ENCODE measurements around the gene MDM2. TPM values are rescaled to one million over a fixed set of nuclear protein-coding genes. Genes with fewer than 3 reads are reported as not detected.

Gene MDM2
- polyA plus RNA-seq, 2 of the 4 experiments (the other 2 are of a cell fraction) = 40.3 to 96.4 TPM

DNA sequence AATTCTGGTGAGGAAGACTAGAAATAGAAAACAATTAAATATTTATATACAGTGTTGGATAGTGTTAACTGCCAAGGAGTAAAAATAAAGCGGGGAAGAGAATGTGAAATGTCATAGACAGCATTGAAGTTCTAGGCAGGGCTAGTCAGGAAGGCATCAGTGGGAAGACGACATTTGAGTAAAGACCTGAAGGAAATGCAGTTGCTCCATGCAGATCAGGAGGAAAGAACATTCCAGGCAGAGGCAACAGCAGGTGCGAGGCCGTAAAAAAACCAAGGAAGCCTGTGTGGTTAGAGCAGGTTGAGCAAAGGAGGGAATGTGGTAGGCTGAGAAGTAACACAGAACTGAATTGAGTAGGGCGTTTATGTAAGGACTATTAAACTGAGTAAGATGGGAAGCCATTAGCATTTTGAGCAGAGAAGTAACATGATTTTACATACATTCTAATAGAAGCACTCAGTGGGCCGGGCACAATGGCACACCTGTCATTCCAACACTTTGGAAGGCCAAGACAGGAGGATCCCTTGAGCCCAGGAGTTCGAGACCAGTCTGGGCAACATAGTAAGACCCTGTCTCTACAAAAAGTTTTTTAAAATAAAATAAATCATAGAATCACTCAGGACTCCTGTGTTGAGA is 47.1 kb upstream of the MDM2 start:
- Histone ChIP-seq H3K4me1 (no peaks in the 10 kb centered on the region), H3K4me3 (no peak overlapping the region), H3K4me2 (no peak overlapping the region), H3K9me3 (no peaks in the 10 kb centered on the region), H3K27ac (no peak overlapping the region)
- TF ChIP-seq RNF2 (IDR thresholded peaks at IDR 0.05; ENCODE audit: borderline replicate concordance, low read depth) (no peak), EP300 (IDR thresholded peaks at IDR 0.05) (no peak), KDM5A (IDR thresholded peaks at IDR 0.05) (no peak), ZSCAN20 (CRISPR knock-in tag; IDR thresholded peaks at IDR 0.05) (no peak), ESRRA (IDR thresholded peaks at IDR 0.05; ENCODE audit: borderline replicate concordance, low read length) (no peak), TP53 (CRISPR knock-in tag; IDR thresholded peaks at IDR 0.05) (no peak), MAZ (IDR thresholded peaks at IDR 0.05; ENCODE audit: borderline replicate concordance, low read depth, low read length) (no peak), RCOR1 (IDR thresholded peaks at IDR 0.05; ENCODE audit: low read depth, low read length) (no peak), RAD21 (conservative IDR thresholded peaks at IDR 0.05 in 1 of 2, IDR thresholded peaks at IDR 0.05 in 1 of 2) (no peak), POLR2AphosphoS2 (conservative IDR thresholded peaks at IDR 0.05; ENCODE audit: low read length) (no peak), JUN (IDR thresholded peaks at IDR 0.05) (no peak)
- TF ChIP-seq, protein P1, sequence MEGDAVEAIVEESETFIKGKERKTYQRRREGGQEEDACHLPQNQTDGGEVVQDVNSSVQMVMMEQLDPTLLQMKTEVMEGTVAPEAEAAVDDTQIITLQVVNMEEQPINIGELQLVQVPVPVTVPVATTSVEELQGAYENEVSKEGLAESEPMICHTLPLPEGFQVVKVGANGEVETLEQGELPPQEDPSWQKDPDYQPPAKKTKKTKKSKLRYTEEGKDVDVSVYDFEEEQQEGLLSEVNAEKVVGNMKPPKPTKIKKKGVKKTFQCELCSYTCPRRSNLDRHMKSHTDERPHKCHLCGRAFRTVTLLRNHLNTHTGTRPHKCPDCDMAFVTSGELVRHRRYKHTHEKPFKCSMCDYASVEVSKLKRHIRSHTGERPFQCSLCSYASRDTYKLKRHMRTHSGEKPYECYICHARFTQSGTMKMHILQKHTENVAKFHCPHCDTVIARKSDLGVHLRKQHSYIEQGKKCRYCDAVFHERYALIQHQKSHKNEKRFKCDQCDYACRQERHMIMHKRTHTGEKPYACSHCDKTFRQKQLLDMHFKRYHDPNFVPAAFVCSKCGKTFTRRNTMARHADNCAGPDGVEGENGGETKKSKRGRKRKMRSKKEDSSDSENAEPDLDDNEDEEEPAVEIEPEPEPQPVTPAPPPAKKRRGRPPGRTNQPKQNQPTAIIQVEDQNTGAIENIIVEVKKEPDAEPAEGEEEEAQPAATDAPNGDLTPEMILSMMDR (IDR thresholded peaks at IDR 0.05) = no peak
- TF ChIP-seq, protein P2, sequence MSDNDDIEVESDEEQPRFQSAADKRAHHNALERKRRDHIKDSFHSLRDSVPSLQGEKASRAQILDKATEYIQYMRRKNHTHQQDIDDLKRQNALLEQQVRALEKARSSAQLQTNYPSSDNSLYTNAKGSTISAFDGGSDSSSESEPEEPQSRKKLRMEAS (IDR thresholded peaks at IDR 0.05) = no peak
- TF ChIP-seq, protein P3, sequence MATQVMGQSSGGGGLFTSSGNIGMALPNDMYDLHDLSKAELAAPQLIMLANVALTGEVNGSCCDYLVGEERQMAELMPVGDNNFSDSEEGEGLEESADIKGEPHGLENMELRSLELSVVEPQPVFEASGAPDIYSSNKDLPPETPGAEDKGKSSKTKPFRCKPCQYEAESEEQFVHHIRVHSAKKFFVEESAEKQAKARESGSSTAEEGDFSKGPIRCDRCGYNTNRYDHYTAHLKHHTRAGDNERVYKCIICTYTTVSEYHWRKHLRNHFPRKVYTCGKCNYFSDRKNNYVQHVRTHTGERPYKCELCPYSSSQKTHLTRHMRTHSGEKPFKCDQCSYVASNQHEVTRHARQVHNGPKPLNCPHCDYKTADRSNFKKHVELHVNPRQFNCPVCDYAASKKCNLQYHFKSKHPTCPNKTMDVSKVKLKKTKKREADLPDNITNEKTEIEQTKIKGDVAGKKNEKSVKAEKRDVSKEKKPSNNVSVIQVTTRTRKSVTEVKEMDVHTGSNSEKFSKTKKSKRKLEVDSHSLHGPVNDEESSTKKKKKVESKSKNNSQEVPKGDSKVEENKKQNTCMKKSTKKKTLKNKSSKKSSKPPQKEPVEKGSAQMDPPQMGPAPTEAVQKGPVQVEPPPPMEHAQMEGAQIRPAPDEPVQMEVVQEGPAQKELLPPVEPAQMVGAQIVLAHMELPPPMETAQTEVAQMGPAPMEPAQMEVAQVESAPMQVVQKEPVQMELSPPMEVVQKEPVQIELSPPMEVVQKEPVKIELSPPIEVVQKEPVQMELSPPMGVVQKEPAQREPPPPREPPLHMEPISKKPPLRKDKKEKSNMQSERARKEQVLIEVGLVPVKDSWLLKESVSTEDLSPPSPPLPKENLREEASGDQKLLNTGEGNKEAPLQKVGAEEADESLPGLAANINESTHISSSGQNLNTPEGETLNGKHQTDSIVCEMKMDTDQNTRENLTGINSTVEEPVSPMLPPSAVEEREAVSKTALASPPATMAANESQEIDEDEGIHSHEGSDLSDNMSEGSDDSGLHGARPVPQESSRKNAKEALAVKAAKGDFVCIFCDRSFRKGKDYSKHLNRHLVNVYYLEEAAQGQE (IDR thresholded peaks at IDR 0.05) = no peak
- TF ChIP-seq, protein P4, sequence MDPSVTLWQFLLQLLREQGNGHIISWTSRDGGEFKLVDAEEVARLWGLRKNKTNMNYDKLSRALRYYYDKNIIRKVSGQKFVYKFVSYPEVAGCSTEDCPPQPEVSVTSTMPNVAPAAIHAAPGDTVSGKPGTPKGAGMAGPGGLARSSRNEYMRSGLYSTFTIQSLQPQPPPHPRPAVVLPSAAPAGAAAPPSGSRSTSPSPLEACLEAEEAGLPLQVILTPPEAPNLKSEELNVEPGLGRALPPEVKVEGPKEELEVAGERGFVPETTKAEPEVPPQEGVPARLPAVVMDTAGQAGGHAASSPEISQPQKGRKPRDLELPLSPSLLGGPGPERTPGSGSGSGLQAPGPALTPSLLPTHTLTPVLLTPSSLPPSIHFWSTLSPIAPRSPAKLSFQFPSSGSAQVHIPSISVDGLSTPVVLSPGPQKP (IDR thresholded peaks at IDR 0.05; ENCODE audit: low read depth, low read length) = no peak
- TF ChIP-seq, protein P5, sequence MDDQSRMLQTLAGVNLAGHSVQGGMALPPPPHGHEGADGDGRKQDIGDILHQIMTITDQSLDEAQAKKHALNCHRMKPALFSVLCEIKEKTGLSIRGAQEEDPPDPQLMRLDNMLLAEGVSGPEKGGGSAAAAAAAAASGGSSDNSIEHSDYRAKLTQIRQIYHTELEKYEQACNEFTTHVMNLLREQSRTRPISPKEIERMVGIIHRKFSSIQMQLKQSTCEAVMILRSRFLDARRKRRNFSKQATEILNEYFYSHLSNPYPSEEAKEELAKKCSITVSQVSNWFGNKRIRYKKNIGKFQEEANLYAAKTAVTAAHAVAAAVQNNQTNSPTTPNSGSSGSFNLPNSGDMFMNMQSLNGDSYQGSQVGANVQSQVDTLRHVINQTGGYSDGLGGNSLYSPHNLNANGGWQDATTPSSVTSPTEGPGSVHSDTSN (IDR thresholded peaks at IDR 0.05) = no peak
- TF ChIP-seq, protein P6, sequence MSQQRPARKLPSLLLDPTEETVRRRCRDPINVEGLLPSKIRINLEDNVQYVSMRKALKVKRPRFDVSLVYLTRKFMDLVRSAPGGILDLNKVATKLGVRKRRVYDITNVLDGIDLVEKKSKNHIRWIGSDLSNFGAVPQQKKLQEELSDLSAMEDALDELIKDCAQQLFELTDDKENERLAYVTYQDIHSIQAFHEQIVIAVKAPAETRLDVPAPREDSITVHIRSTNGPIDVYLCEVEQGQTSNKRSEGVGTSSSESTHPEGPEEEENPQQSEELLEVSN (IDR thresholded peaks at IDR 0.05; ENCODE audit: borderline replicate concordance, low read depth) = no peak
- no peak for ATAC-seq
- ChIA-PET POLR2A (no interaction called here), CTCF (no interaction called here)
- FAIRE-seq = no peak
- no peak for DNase-seq (ENCODE audit: low read depth in 1 of 2, low spot score in 1 of 2)
- WGBS (ENCODE audit: missing lambda C conversion rate) = 92% methylated on average over 7 of the region's 7 CpGs

DNA sequence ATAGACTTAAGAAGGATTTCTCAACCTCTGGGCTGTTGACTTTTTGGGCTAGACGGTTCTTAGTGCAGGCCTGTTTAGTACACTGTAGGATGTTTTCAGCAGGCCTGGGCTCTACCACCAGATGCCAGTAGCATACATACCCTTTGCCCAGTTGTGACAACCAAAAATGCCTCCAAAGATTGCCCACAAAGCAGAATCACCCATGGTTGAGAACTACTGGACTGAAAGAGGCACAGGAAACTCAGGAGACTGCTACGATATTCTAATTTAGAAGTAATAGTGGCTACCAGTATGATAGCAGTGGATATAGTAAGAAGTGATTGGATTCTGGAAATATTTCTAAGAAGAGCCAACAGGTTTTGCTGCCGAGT is 46.5 kb upstream of the MDM2 start:
- no peak overlapping the region for H3K4me2 ChIP-seq
- no peaks in the 10 kb centered on the region for H3K9me3 ChIP-seq
- no peak overlapping the region for H3K4me3 ChIP-seq
- ATAC-seq (no peak; a peak in 1 of 6 replicates), DNase-seq (ENCODE audit: low read depth in 1 of 2, low spot score in 1 of 2) (no peak), FAIRE-seq (no peak)
- POLR2A ChIA-PET = no interaction called here
- no peaks in the 10 kb centered on the region for H3K4me1 ChIP-seq
- H3K27ac ChIP-seq = no peak overlapping the region
- CTCF ChIA-PET = no interaction called here
- WGBS (ENCODE audit: missing lambda C conversion rate) = 92% methylated on average over 3 of the region's 3 CpGs
- TF ChIP-seq NPAS2 (CRISPR knock-in tag; IDR thresholded peaks at IDR 0.05; ENCODE audit: borderline replicate concordance) (no peak), GATA3 (IDR thresholded peaks at IDR 0.05; ENCODE audit: borderline replicate concordance) (no peak), NR3C1 (IDR thresholded peaks at IDR 0.05) (no peak), CBX2 (IDR thresholded peaks at IDR 0.05; ENCODE audit: borderline replicate concordance, low read depth) (no peak), RFX5 (IDR thresholded peaks at IDR 0.05) (no peak), EHMT2 (IDR thresholded peaks at IDR 0.05; ENCODE audit: low read depth) (no peak), RNF2 (IDR thresholded peaks at IDR 0.05; ENCODE audit: borderline replicate concordance, low read depth) (no peak), SREBF2 (IDR thresholded peaks at IDR 0.05) (no peak), MAFK (IDR thresholded peaks at IDR 0.05; ENCODE audit: partially characterized antibody) (no peak), EHF (CRISPR knock-in tag; IDR thresholded peaks at IDR 0.05) (no peak)
- TF ChIP-seq, protein P7, sequence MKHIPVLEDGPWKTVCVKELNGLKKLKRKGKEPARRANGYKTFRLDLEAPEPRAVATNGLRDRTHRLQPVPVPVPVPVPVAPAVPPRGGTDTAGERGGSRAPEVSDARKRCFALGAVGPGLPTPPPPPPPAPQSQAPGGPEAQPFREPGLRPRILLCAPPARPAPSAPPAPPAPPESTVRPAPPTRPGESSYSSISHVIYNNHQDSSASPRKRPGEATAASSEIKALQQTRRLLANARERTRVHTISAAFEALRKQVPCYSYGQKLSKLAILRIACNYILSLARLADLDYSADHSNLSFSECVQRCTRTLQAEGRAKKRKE (CRISPR knock-in tag; IDR thresholded peaks at IDR 0.05; ENCODE audit: low read depth) = no peak
- TF ChIP-seq, protein P2 (IDR thresholded peaks at IDR 0.05) = no peak
